Stimulated activated naive CD8-positive, alpha-beta T cell treated with anti-CD3 and anti-CD28 coated beads, Interleukin-15, Interleukin-2, amounts not matched to agents 100 ng/mL and 50 ng/mL, for 24 hours (primary cell): ENCODE measurements around the gene SNX20.

ENCODE experiments used
- H3K27ac Mint-ChIP-seq: one replicate; pipeline ENCODE4 v1.8.0; 2021; ENCODE audit warnings: mild to moderate bottlenecking, mixed read lengths
- H3K27me3 Mint-ChIP-seq: one replicate; pipeline ENCODE4 v1.8.0; 2021; ENCODE audit warnings: mixed read lengths
- H3K36me3 Mint-ChIP-seq: one replicate; pipeline ENCODE4 v1.8.0; 2021; ENCODE audit warnings: low read depth, mixed read lengths
- H3K4me1 Mint-ChIP-seq: one replicate; pipeline ENCODE4 v1.8.0; 2021; ENCODE audit warnings: low read depth, mixed read lengths
- H3K4me3 Mint-ChIP-seq: one replicate; pipeline ENCODE4 v1.8.0; 2021; ENCODE audit warnings: mild to moderate bottlenecking, mixed read lengths
- H3K9me3 Mint-ChIP-seq: one replicate; pipeline ENCODE4 v1.8.0; 2021; ENCODE audit warnings: mixed read lengths

SNX20 gene

GRCh38 chr16:50695017-50696000 is 14.2 kb upstream of the SNX20 start:
- no peaks in the 10 kb centered on the region for H3K36me3 Mint-ChIP-seq
- peak overlapping the region; percentile 5 for H3K4me3 Mint-ChIP-seq
- peaks cover 92% of the 10 kb centered on the region for H3K4me1 Mint-ChIP-seq
- H3K9me3 Mint-ChIP-seq = no peaks in the 10 kb centered on the region
- peaks cover 4% of the 10 kb centered on the region for H3K27me3 Mint-ChIP-seq
- H3K27ac Mint-ChIP-seq = peak overlapping the region; percentile 0

- peak overlapping the region; percentile 15 for H3K27ac Mint-ChIP-seq
- peak overlapping the region; percentile 80 for H3K4me3 Mint-ChIP-seq
Observed at GRCh38 chr16:50694206-50694605, 13.1 kb upstream of the SNX20 start.

GRCh38 chr16:50692999-50693781 is 12.1 kb upstream of the SNX20 start, which contains the start of gene NOD2:
Gene NOD2 (plus strand): TSS chr16:50693606. CDS start chr16:50699496, 5,890 bp downstream.
- H3K27me3 Mint-ChIP-seq = peaks cover 4% of the 10 kb centered on the region
- H3K4me1 Mint-ChIP-seq = peaks cover 81% of the 10 kb centered on the region
- no peaks in the 10 kb centered on the region for H3K9me3 Mint-ChIP-seq
- peak within 1 kb of the TSS; percentile 57 for H3K27ac Mint-ChIP-seq
- H3K4me3 Mint-ChIP-seq = peak within 1 kb of the TSS; percentile 80
- no peaks in the 10 kb centered on the region for H3K36me3 Mint-ChIP-seq

More at GRCh38 chr16:50694206-50694605, 13.1 kb upstream of the SNX20 start:
- Mint-ChIP-seq H3K9me3 (no peaks in the 10 kb centered on the region), H3K27me3 (peaks cover 4% of the 10 kb centered on the region), H3K36me3 (no peaks in the 10 kb centered on the region), H3K4me1 (peaks cover 87% of the 10 kb centered on the region)

GRCh38 chr16:50692644-50692998 is 11.5 kb upstream of the SNX20 start:
- no peaks in the 10 kb centered on the region for H3K36me3 Mint-ChIP-seq
- peaks cover 75% of the 10 kb centered on the region for H3K4me1 Mint-ChIP-seq
- peak overlapping the region; percentile 57 for H3K27ac Mint-ChIP-seq
- peak overlapping the region; percentile 58 for H3K4me3 Mint-ChIP-seq
- no peaks in the 10 kb centered on the region for H3K9me3 Mint-ChIP-seq
- H3K27me3 Mint-ChIP-seq = peaks cover 4% of the 10 kb centered on the region

GRCh38 chr16:50690177-50690576 is 9.1 kb upstream of the SNX20 start:
- H3K36me3 Mint-ChIP-seq = no peaks in the 10 kb centered on the region
- H3K27ac Mint-ChIP-seq = no peak overlapping the region
- H3K27me3 Mint-ChIP-seq = peaks cover 4% of the 10 kb centered on the region
- peaks cover 65% of the 10 kb centered on the region for H3K4me1 Mint-ChIP-seq
- H3K9me3 Mint-ChIP-seq = no peaks in the 10 kb centered on the region
- no peak overlapping the region for H3K4me3 Mint-ChIP-seq

DNA sequence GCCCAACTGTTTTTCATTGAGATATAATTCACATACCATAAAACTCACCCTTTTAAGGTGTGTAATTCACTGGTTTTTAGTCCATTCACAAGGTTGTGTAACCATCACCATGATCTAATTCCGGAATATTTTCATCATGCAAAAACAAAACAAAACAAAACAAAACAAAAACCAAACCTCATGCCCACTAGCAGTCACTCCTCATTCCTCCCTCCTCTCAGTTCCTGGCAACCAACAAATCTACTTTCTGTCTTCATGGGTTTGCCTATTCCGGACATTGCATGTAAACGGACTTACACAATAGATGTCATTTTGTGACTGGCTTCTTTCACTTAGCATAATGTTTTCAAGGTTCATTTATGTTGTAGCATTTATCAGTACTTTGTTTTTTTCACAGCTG is 7.8 kb upstream of the SNX20 start:
- Mint-ChIP-seq H3K9me3 (no peaks in the 10 kb centered on the region), H3K4me1 (peaks cover 66% of the 10 kb centered on the region), H3K27ac (no peak overlapping the region), H3K27me3 (no peaks in the 10 kb centered on the region), H3K36me3 (no peaks in the 10 kb centered on the region), H3K4me3 (no peak overlapping the region)

- H3K4me1 Mint-ChIP-seq = peaks cover 71% of the 10 kb centered on the region
Observed at GRCh38 chr16:50688083-50688482, 7.0 kb upstream of the SNX20 start.

DNA sequence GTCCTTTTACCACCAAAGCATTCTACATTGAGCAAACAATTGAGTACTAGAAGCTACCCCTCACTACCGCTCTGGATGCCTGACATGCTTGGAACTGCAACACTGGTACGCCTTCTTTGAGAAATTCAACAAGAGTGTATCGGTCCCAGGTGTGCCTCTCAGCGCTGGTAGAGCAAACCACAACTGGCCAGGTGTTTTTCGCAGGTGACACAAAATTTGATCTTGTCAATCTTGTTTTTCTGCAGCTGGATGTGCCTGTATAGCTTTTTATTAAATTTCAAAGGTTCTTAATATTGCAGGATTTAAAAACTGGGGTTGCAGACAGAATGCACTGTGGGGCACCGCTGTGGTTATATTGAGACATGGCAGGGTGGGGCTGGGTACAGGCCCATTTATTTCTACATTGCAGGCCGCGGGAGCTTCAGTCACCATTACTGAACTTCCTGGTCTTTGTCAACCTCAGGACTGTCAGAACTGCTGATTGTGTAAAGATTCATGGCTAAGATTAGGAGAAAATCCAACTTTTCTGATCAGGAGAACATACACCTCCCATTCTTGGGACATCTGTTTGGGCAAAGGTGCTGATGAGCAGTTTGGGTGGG is 4.5 kb upstream of the SNX20 start:
- H3K36me3 Mint-ChIP-seq = no peaks in the 10 kb centered on the region
- H3K4me1 Mint-ChIP-seq = peaks cover 67% of the 10 kb centered on the region
- H3K4me3 Mint-ChIP-seq = peak overlapping the region; percentile 64
- no peaks in the 10 kb centered on the region for H3K9me3 Mint-ChIP-seq
- H3K27ac Mint-ChIP-seq = peak overlapping the region; percentile 94
- no peaks in the 10 kb centered on the region for H3K27me3 Mint-ChIP-seq

More at GRCh38 chr16:50688083-50688482, 7.0 kb upstream of the SNX20 start:
- no peaks in the 10 kb centered on the region for H3K27me3 Mint-ChIP-seq
- H3K4me3 Mint-ChIP-seq = no peak overlapping the region
- H3K9me3 Mint-ChIP-seq = no peaks in the 10 kb centered on the region
- no peaks in the 10 kb centered on the region for H3K36me3 Mint-ChIP-seq
- H3K27ac Mint-ChIP-seq = no peak overlapping the region

GRCh38 chr16:50684823-50685461 is 3.8 kb upstream of the SNX20 start:
- H3K27ac Mint-ChIP-seq = peak overlapping the region; percentile 94
- peaks cover 68% of the 10 kb centered on the region for H3K4me1 Mint-ChIP-seq
- H3K36me3 Mint-ChIP-seq = no peaks in the 10 kb centered on the region
- H3K4me3 Mint-ChIP-seq = peak overlapping the region; percentile 64
- H3K9me3 Mint-ChIP-seq = no peaks in the 10 kb centered on the region
- no peaks in the 10 kb centered on the region for H3K27me3 Mint-ChIP-seq

GRCh38 chr16:50683689-50684374 is 2.7 kb upstream of the SNX20 start:
- Mint-ChIP-seq H3K27ac (peak overlapping the region; percentile 94), H3K36me3 (peaks cover 2% of the 10 kb centered on the region), H3K9me3 (no peaks in the 10 kb centered on the region), H3K4me1 (peaks cover 70% of the 10 kb centered on the region), H3K27me3 (no peaks in the 10 kb centered on the region), H3K4me3 (peak overlapping the region; percentile 64)

GRCh38 chr16:50680556-50680893 is 587 bp downstream of the SNX20 start:
- Mint-ChIP-seq H3K27ac (peak overlapping the region; percentile 92), H3K4me1 (peaks cover 74% of the 10 kb centered on the region)

GRCh38 chr16:50679676-50680555 is 1.2 kb downstream of the SNX20 start:
- no peaks in the 10 kb centered on the region for H3K27me3 Mint-ChIP-seq
- H3K27ac Mint-ChIP-seq = peak overlapping the region; percentile 92
- H3K4me3 Mint-ChIP-seq = peak overlapping the region; percentile 87
- H3K4me1 Mint-ChIP-seq = peaks cover 68% of the 10 kb centered on the region
- H3K36me3 Mint-ChIP-seq = peaks cover 33% of the 10 kb centered on the region
- H3K9me3 Mint-ChIP-seq = no peaks in the 10 kb centered on the region

More at GRCh38 chr16:50680556-50680893, 587 bp downstream of the SNX20 start:
- Mint-ChIP-seq H3K36me3 (peaks cover 27% of the 10 kb centered on the region), H3K9me3 (no peaks in the 10 kb centered on the region), H3K27me3 (no peaks in the 10 kb centered on the region), H3K4me3 (peak overlapping the region; percentile 87)

- H3K4me3 Mint-ChIP-seq = peak overlapping the region; percentile 87
- no peaks in the 10 kb centered on the region for H3K9me3 Mint-ChIP-seq
- H3K36me3 Mint-ChIP-seq = peaks cover 40% of the 10 kb centered on the region
- H3K27ac Mint-ChIP-seq = peak overlapping the region; percentile 92
- no peaks in the 10 kb centered on the region for H3K27me3 Mint-ChIP-seq
- H3K4me1 Mint-ChIP-seq = peaks cover 62% of the 10 kb centered on the region
Observed at GRCh38 chr16:50679266-50679665, 1.8 kb downstream of the SNX20 start.
